GM19452 (cell line): ENCODE results near the gene PHKA2.

Experiments used
- ATAC-seq: cut with Tn5 transposase; IDR thresholded peaks from one replicate; pipeline ENCODE4 v1.9.1; 2021; ENCODE audit not compliant: unreplicated experiment

The PHKA2 gene

GRCh38 chrX:18935893-18936292, 48.0 kb downstream of the PHKA2 start:
- no peak for ATAC-seq

GRCh38 chrX:18934708-18935107, 49.2 kb downstream of the PHKA2 start:
- ATAC-seq = no peak

- ATAC-seq = no peak
These were observed 50.3 kb downstream of the PHKA2 start for GRCh38 chrX:18933617-18934016.

GRCh38 chrX:18931972-18932371, 51.9 kb downstream of the PHKA2 start:
- no peak for ATAC-seq

GRCh38 chrX:18929775-18930174, 54.1 kb downstream of the PHKA2 start:
- no peak for ATAC-seq

- no peak for ATAC-seq
These were observed 56.4 kb downstream of the PHKA2 start for GRCh38 chrX:18927558-18927957.

GRCh38 chrX:18924507-18925088, 59.3 kb downstream of the PHKA2 start:
- no peak for ATAC-seq

- ATAC-seq = no peak
These were observed 63.3 kb downstream of the PHKA2 start for GRCh38 chrX:18920566-18920965.

- ATAC-seq = no peak
These were observed 63.8 kb downstream of the PHKA2 start for GRCh38 chrX:18920079-18920478.

- ATAC-seq = no peak
These were observed 66.1 kb downstream of the PHKA2 start for GRCh38 chrX:18917831-18918230.

GRCh38 chrX:18906286-18906685, 77.6 kb downstream of the PHKA2 start:
- ATAC-seq = no peak

GRCh38 chrX:18900401-18900976, 83.4 kb downstream of the PHKA2 start:
- ATAC-seq = no peak

GRCh38 chrX:18899796-18900380, 84.0 kb downstream of the PHKA2 start:
- no peak for ATAC-seq

GRCh38 chrX:18898492-18898891, 85.4 kb downstream of the PHKA2 start:
- no peak for ATAC-seq

- no peak for ATAC-seq
These were observed 85.8 kb downstream of the PHKA2 start for GRCh38 chrX:18898091-18898490.

GRCh38 chrX:18897611-18898010, 86.3 kb downstream of the PHKA2 start:
- no peak for ATAC-seq

- no peak for ATAC-seq
These were observed 87.0 kb downstream of the PHKA2 start for GRCh38 chrX:18896680-18897544.

GRCh38 chrX:18895189-18895951, 88.5 kb downstream of the PHKA2 start:
- ATAC-seq = no peak

- ATAC-seq = no peak
These were observed 89.8 kb downstream of the PHKA2 start for GRCh38 chrX:18894156-18894555.

GRCh38 chrX:18893536-18893935, 90.4 kb downstream of the PHKA2 start:
- no peak for ATAC-seq

GRCh38 chrX:18892899-18893298, 91.0 kb downstream of the PHKA2 start:
- ATAC-seq = no peak
